ENCODE results near the gene SYNDIG1L.

SYNDIG1L gene

DNA sequence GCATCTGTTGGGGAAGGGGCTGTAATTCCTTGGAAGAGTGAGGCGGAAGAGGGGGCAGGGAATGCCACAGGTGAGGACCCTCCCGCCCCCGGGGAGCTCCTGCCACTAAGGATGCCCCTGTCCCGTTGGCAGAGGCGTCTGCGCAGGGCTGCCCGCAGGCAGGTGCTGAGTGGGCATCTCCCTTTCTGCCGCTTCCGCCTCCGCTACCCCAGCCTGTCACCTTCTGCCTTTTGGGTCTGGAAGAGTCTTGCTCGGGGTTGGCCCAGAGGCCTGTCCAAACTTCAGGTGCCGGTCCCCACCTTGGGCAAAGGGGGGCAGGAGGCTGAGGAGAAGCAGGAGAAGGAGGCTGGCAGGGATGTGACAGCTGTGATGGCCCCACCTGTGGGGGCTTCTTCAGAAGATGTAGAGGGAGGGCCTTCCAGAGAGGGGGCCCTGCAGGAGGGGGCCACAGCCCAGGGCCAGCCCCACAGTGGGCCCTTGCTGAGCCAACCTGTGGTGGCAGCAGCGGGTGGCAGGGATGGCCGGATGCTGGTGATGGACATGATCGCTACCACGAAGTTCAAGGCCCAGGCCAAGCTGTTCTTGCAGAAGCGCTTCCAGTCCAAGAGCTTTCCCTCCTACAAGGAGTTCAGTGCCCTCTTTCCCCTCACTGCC, 67.7 kb downstream of the SYNDIG1L start:
- DNase-seq (ENCODE audit: low spot score): no peak

- no peak for DNase-seq (ENCODE audit: low spot score)
Observed at GRCh38 chr14:74357585-74357984, 68.4 kb downstream of the SYNDIG1L start.

DNA sequence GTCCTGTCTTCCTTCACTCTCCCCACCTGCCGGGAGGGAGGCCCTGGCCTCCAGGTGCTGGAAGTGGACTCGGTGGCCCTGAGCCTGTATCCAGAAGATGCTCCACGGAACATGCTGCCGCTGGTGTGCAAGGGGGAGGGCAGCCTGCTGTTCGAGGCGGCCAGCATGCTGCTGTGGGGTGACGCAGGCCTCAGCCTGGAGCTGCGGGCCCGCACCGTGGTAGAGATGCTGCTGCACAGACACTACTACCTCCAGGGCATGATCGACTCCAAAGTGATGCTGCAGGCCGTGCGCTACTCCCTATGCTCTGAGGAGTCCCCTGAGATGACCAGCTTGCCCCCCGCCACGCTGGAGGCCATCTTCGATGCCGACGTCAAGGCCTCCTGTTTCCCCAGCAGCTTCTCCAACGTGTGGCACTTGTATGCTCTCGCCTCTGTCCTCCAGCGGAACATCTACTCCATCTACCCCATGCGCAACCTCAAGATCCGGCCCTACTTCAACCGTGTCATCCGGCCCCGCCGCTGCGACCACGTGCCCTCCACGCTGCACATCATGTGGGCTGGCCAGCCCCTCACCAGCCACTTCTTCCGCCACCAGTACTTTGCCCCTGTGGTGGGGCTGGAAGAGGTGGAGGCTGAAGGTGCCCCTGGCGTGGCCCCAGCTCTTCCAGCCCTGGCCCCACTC, 69.0 kb downstream of the SYNDIG1L start:
- no peak for DNase-seq (ENCODE audit: low spot score)

All from RKO (cell line).